Retinal pigment epithelial cell (primary cell): ENCODE measurements around the gene MT1B.

Source experiments
- DNase-seq: peaks from one replicate; pipeline ENCODE4 v3.0.0-alpha.2; 2010; ENCODE audit warnings: low read depth
- H3K4me3 ChIP-seq: 2 replicates; pipeline ENCODE4 v1.5.1; 2011; ENCODE audit warnings: mild to moderate bottlenecking, low read length, control low read depth, moderate library complexity
- TF ChIP-seq, protein P1 (sequence below): conservative IDR thresholded peaks from 2 replicates; pipeline ENCODE4 v1.5.1; 2011; ENCODE audit warnings: low read depth, low read length, control low read depth, inconsistent platforms

MT1B gene

DNA sequence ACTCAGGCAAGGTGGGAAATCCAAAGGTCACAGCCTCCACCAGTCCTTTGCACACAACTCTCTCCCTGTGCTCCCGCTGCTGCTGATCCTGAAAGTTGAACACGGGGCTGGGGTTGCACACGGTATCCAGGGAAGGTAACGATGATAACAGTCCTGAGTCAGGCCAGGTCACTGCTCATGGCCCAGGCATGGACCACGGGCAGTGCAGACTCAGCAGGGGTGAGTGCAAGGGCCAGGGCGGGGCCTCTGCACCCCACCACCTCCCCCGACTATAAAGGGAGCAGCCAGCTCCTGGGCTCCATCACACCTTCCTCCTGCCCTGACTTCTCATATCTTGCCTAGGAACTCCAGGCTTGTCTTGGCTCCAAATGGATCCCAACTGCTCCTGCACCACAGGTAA, at the start of gene MT1B:
Gene MT1B (plus strand): TSS at position 301 of the 400 bp plus-strand sequence. CDS start 68 bp downstream, at position 369.
- TF ChIP-seq, protein P1, sequence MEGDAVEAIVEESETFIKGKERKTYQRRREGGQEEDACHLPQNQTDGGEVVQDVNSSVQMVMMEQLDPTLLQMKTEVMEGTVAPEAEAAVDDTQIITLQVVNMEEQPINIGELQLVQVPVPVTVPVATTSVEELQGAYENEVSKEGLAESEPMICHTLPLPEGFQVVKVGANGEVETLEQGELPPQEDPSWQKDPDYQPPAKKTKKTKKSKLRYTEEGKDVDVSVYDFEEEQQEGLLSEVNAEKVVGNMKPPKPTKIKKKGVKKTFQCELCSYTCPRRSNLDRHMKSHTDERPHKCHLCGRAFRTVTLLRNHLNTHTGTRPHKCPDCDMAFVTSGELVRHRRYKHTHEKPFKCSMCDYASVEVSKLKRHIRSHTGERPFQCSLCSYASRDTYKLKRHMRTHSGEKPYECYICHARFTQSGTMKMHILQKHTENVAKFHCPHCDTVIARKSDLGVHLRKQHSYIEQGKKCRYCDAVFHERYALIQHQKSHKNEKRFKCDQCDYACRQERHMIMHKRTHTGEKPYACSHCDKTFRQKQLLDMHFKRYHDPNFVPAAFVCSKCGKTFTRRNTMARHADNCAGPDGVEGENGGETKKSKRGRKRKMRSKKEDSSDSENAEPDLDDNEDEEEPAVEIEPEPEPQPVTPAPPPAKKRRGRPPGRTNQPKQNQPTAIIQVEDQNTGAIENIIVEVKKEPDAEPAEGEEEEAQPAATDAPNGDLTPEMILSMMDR, result no peak
- no peak for DNase-seq
- no peak within 1 kb of the TSS for H3K4me3 ChIP-seq

DNA sequence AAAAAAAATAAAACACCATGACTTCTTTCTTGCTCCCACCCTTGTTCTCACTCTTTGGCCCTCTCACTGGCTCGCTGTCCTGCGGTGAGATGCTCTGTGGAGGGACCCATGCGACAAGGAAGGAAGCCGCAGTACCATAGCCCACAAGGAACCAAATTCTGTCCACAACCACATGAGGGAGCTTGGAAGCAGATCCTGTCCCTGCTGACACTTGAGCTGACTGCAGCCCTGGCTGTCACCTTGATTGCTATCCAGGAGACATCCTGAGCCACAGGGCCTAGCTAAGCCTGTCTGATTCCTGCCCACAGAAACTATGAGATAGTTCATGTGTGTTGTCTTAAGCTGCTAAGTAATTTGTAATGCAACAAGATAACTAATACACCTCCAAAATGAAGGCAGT, 48.1 kb upstream of the MT1B start:
- no peak for DNase-seq
- TF ChIP-seq, protein P1, result peak; percentile 43
- H3K4me3 ChIP-seq, result no peak overlapping the region

DNA sequence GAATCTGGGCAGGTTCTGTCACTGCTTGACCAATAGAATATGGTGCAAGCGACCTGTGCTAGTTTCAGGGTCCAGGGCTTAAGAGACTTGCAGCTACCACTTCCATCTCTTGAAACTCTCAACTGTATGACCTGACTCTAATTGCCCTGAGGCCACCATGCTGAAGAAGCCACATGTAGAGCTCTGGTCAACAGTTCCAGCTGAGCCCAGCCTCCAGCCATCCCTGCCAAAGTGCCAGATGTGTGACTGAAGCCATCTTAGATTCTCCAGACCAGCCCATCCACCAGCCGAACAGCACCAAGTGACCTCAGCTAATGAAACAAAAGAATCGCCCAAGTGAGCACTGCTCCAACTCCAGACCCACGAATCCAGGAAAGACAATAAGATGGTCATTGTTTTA, 46.7 kb upstream of the MT1B start:
- H3K4me3 ChIP-seq, result no peak overlapping the region
- TF ChIP-seq, protein P1, result no peak
- no peak for DNase-seq

DNA sequence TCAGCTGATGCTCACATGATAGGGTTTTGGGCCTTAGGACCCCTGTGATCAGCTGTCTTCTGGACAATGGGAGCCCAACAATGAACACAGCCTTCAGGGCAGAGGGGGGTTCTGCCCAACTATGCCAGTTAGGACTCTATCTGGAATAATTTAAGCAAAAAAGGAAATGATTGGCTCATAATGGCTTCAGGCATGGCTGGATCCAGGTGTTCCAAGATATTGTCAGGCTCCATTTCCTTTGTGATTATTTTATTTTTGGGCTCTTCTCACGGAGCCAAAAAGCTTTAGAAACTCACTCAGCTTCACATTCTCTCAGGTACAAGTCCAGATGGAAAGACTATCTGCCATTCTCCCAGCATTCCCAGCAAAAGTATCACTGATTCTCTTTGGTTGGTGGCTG, 46.2 kb upstream of the MT1B start:
- H3K4me3 ChIP-seq, result no peak overlapping the region
- TF ChIP-seq, protein P1, result no peak
- no peak for DNase-seq

DNA sequence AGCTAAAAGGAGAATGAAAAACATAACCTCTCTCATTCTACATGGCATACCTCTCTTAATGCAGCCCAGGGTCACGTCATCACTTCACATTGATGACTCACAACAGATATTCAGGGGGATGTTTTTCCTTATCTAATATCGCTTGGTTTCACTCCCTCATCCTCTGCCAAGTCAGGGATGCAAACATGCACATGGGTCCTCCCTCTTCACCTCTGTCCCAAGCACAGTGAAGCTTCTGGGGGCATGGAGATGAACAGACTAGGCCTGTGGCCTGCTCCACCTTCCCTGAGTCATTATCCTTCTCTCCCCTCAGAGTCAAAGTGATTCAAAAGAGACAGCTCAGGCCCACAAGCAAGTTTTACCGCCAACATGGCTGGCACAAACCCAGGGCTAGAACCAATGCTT, 45.6 kb upstream of the MT1B start:
- no peak overlapping the region for H3K4me3 ChIP-seq
- TF ChIP-seq, protein P1, result no peak
- DNase-seq, result no peak

DNA sequence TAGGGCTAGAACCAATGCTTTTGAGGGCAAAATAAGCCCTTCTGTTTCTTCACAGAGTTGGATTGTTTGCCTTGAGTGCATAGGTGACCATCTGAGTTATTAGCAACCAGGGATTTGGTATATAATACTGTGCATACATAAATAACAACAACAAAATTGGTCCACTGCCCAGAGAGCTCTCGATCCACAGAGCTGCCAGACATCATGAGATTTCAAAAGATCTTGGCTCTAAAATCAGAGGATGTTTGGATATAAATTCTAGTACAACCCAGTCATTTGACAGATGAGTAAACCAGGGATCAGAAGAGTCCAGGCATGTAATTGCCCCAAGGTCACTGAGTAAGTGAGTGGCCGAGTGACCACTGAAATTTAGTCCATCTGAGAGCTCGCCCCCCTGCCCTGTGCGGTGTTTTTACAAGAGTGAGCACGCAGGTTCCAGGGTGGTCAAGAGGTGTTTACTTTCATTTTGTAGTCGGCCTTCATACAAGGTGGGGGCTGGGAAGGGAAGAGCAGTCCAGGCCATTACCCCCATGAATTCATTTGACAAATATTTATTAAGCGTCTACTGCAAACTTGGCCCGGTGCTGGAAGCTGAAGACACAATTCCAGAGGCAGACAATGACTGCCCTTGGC, 45.1 kb upstream of the MT1B start:
- TF ChIP-seq, protein P1, result no peak
- no peak for DNase-seq
- H3K4me3 ChIP-seq, result peak overlapping the region; percentile 19

DNA sequence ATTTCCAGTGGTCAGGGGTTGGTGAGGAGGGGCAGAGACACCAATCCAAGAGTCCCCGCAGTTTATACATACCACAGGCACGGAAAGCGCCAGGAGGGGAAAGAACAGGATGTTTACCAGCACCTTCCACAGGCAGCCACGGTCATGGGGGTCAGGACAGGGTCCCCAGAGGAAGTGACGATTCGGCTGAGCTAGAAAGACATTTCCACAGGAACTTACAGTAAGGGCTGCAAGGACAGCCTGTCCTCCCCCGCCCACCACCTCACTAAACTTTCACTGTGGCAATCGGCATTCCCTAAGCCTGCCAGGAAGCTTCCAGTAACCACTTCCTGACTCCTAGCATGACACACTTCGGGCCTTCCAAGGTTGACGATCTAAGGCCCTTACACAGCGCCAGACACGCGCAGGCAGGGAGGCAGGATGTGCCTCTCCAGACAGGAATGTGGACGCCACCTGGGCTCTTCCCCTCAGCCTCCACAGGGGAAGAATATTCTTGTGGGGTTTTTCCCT, 44.5 kb upstream of the MT1B start:
- H3K4me3 ChIP-seq, result peak overlapping the region; percentile 19
- TF ChIP-seq, protein P1, result no peak
- no peak for DNase-seq
